ENCODE measurements around the gene VRK2.
"Not testable (repeated sequence)": the region's sequence is repeated elsewhere in the genome, so short reads cannot be mapped to it uniquely, and the experiment has no call there.

VRK2 gene

GRCh38 chr2:58110765-58111164, 64.2 kb downstream of the VRK2 start:
- DNase-seq: no peak

- not testable (repeated sequence) for DNase-seq
Measured at GRCh38 chr2:58113563-58113962, 67.0 kb downstream of the VRK2 start.

GRCh38 chr2:58120626-58121229, 74.1 kb downstream of the VRK2 start:
- DNase-seq: no peak

GRCh38 chr2:58122040-58122439, 75.4 kb downstream of the VRK2 start:
- DNase-seq: no peak

- no peak for DNase-seq
Measured at GRCh38 chr2:58122540-58122939, 75.9 kb downstream of the VRK2 start.

GRCh38 chr2:58127111-58127510, 80.5 kb downstream of the VRK2 start:
- no peak for DNase-seq

- no peak for DNase-seq
Measured at GRCh38 chr2:58130238-58130637, 83.6 kb downstream of the VRK2 start.

- DNase-seq: no peak
Measured at GRCh38 chr2:58131191-58132011, 84.8 kb downstream of the VRK2 start.

GRCh38 chr2:58133395-58133794, 86.8 kb downstream of the VRK2 start:
- DNase-seq: no peak

- no peak for DNase-seq
Measured at GRCh38 chr2:58135861-58136260, 89.3 kb downstream of the VRK2 start.

GRCh38 chr2:58137221-58137620, 90.6 kb downstream of the VRK2 start:
- DNase-seq: no peak

GRCh38 chr2:58137856-58138255, 91.2 kb downstream of the VRK2 start:
- DNase-seq: no peak

GRCh38 chr2:58138396-58139030, 91.9 kb downstream of the VRK2 start:
- DNase-seq: no peak

- no peak for DNase-seq
Measured at GRCh38 chr2:58140508-58141072, 94.0 kb downstream of the VRK2 start.

GRCh38 chr2:58145769-58146168, 99.2 kb downstream of the VRK2 start:
- not testable (repeated sequence) for DNase-seq

GRCh38 chr2:58146707-58147106, 100.1 kb downstream of the VRK2 start:
- no peak for DNase-seq

- DNase-seq: no peak
Measured at GRCh38 chr2:58155160-58155778, 108.7 kb downstream of the VRK2 start.

GRCh38 chr2:58156780-58157179, 110.2 kb downstream of the VRK2 start:
- DNase-seq: no peak

- no peak for DNase-seq
Measured at GRCh38 chr2:58157754-58158153, 111.1 kb downstream of the VRK2 start.

GRCh38 chr2:58158481-58158880, 111.9 kb downstream of the VRK2 start:
- no peak for DNase-seq

GRCh38 chr2:58163913-58164312, 117.3 kb downstream of the VRK2 start:
- DNase-seq: no peak

GRCh38 chr2:58168130-58168529, 121.5 kb downstream of the VRK2 start:
- DNase-seq: not testable (repeated sequence)

GRCh38 chr2:58169845-58170244, 123.2 kb downstream of the VRK2 start:
- not testable (repeated sequence) for DNase-seq

Measured in NCI-H1436 treated with DMSO at 0.1 percent for 48 hours (cell line).